Upper lobe of left lung (tissue), 6 donors: ENCODE measurements around the gene RBM12. TPM values are rescaled to one million over a fixed set of nuclear protein-coding genes. Genes with fewer than 3 reads are reported as not detected.

ENCODE experiments used
- ATAC-seq, 2 donors: fragments of 200-7000 bp; cut with Tn5 transposase; one replicate each; pipeline ENCODE4 v1.9.1; 2022; ENCODE audit warnings: mild to moderate bottlenecking in 2 of 2, moderate library complexity in 2 of 2; ENCODE audit not compliant: low FRiP score in 2 of 2
- DNase-seq, 2 donors: peaks; one replicate each; pipeline ENCODE4 v3.0.0-alpha.2; 2019 to 2020
- H3K27ac ChIP-seq, 4 donors: fragments of 200-600 bp; sonication (generic); one replicate each; pipeline ENCODE4 v1.5.1; 2016 to 2019
- H3K27me3 ChIP-seq, 4 donors: fragments of 200-600 bp; sonication (generic); one replicate each; pipeline ENCODE4 v1.5.1; 2017 to 2019
- H3K36me3 ChIP-seq, 4 donors: fragments of 200-600 bp; sonication (generic); one replicate each; pipeline ENCODE4 v1.5.1; 2016 to 2019
- H3K4me1 ChIP-seq, 4 donors: fragments of 200-600 bp; sonication (generic); one replicate each; pipeline ENCODE4 v1.5.1; 2018 to 2019
- H3K4me3 ChIP-seq, 4 donors: fragments of 200-600 bp; sonication (generic); one replicate each; pipeline ENCODE4 v1.5.1; 2017 to 2019; ENCODE audit warnings: mild to moderate bottlenecking in 2 of 4, moderate library complexity in 1 of 4
- H3K9me3 ChIP-seq, 4 donors: fragments of 200-600 bp; sonication (generic); one replicate each; pipeline ENCODE4 v1.5.1; 2018 to 2019
- CTCF ChIP-seq, 6 experiments: fragments of 450-650 bp in 4 of 6; fragments of 200-600 bp in 2 of 6; sonication (generic) in 2 of 6; IDR thresholded peaks; one replicate each; pipeline ENCODE4 v1.5.1; 2016 to 2019; ENCODE audit warnings: antibody characterized with exemption in 6 of 6
- EP300 ChIP-seq, 4 donors: sonication (generic); formaldehyde crosslinking; IDR thresholded peaks; one replicate each; pipeline ENCODE4 v1.5.1; 2017; ENCODE audit warnings: antibody characterized with exemption in 4 of 4, control low read depth in 2 of 4
- POLR2A ChIP-seq, 4 donors: fragments of 450-650 bp; IDR thresholded peaks; one replicate each; pipeline ENCODE4 v1.5.1; 2016 to 2017; ENCODE audit warnings: antibody characterized with exemption in 4 of 4, mild to moderate bottlenecking in 2 of 4
- POLR2AphosphoS5 ChIP-seq, 2 donors: sonication (generic); formaldehyde crosslinking; IDR thresholded peaks; one replicate each; pipeline ENCODE4 v1.5.1; 2017; ENCODE audit warnings: antibody characterized with exemption in 2 of 2
- WGBS, 2 donors: methylation state at CpG; one replicate each; pipeline ENCODE4 v1.1.5; 2017 to 2018; 5-methylcytosine and 5-hydroxymethylcytosine counted together
- total RNA-seq, 6 donors: library from RNA; depleted of rRNA in 4 of 6; stranded (reverse); fragments of >200 nt in 4 of 6; gene quantifications; one replicate each; pipeline versions ENCODE4 v1.1.0 to v1.2.1, GENCODE V29; 2016 to 2021
- donor health status: DM: no; HTN: no; CAD: no; lungs with moderate emphysema.
- donor health status: DM: no; HTN: yes; CAD: no; lungs with severe emphysema.

The RBM12 gene
- total RNA-seq, 6 donors from 2014 or later = 14.1 to 64.9 (median 31.4) TPM

GRCh38 chr20:35621560-35621946 is 43.1 kb downstream of the RBM12 start:
- Histone ChIP-seq H3K9me3 (no peaks in the 10 kb centered on the region), H3K27me3 (no peaks in the 10 kb centered on the region), H3K27ac (no peak overlapping the region), H3K4me3 (no peak overlapping the region), H3K4me1 (peaks cover 26 to 34% (median 31%) of the 10 kb centered on the region in 4 donors), H3K36me3 (peaks cover 8 to 30% (median 14%) of the 10 kb centered on the region in 4 donors)
- TF ChIP-seq EP300 (IDR thresholded peaks at IDR 0.05) (no peak), POLR2AphosphoS5 (IDR thresholded peaks at IDR 0.05) (no peak), CTCF (IDR thresholded peaks at IDR 0.05) (peak in 1 of 6 experiments; percentile 6), POLR2A (IDR thresholded peaks at IDR 0.05) (no peak)
- ATAC-seq (no peak), DNase-seq (no peak)
- WGBS, 2 donors = 94 to 96% methylated on average over 2 of the region's 2 CpGs

- peaks cover 2 to 24% (median 8%) of the 10 kb centered on the region in 4 donors for H3K36me3 ChIP-seq
- H3K27ac ChIP-seq = no peak overlapping the region
- ATAC-seq (no peak), DNase-seq (no peak)
- TF ChIP-seq POLR2AphosphoS5 (IDR thresholded peaks at IDR 0.05) (no peak), POLR2A (IDR thresholded peaks at IDR 0.05) (no peak), CTCF (IDR thresholded peaks at IDR 0.05) (no peak), EP300 (IDR thresholded peaks at IDR 0.05) (no peak)
- H3K27me3 ChIP-seq = no peaks in the 10 kb centered on the region
- no peaks in the 10 kb centered on the region for H3K9me3 ChIP-seq
- H3K4me3 ChIP-seq = no peak overlapping the region
- 86 to 93% methylated on average over 4 to 11 of the region's 11 CpGs for WGBS, 2 donors
- H3K4me1 ChIP-seq = peaks cover 26 to 35% (median 31%) of the 10 kb centered on the region in 4 donors
Observed at GRCh38 chr20:35620818-35621559, 43.7 kb downstream of the RBM12 start.

- Histone ChIP-seq H3K4me1 (peaks cover 32 to 43% (median 37%) of the 10 kb centered on the region in 4 donors), H3K27me3 (no peaks in the 10 kb centered on the region), H3K4me3 (peak overlapping the region; percentile 30 to 64 (median 44)), H3K27ac (peak overlapping the region in 2 of 4 donors; percentile 28 to 38), H3K36me3 (peaks cover 0 to 10% (median 0%) of the 10 kb centered on the region in 4 donors), H3K9me3 (no peaks in the 10 kb centered on the region)
- WGBS, 2 donors = 7 to 12% methylated on average over 20 to 37 of the region's 49 CpGs
- ATAC-seq (peak; percentile 39 to 61), DNase-seq (peak; percentile 83 to 91)
- TF ChIP-seq EP300 (IDR thresholded peaks at IDR 0.05) (no peak), POLR2A (IDR thresholded peaks at IDR 0.05) (peak in 1 of 4 donors; percentile 6), CTCF (IDR thresholded peaks at IDR 0.05) (peak in 5 of 6 experiments; percentile 19 to 43 (median 27)), POLR2AphosphoS5 (IDR thresholded peaks at IDR 0.05) (no peak)
Observed at GRCh38 chr20:35619196-35620095, 45.3 kb downstream of the RBM12 start.

- peak overlapping the region; percentile 30 to 65 (median 51) for H3K4me3 ChIP-seq
- no peak for TF ChIP-seq EP300 (IDR thresholded peaks at IDR 0.05)
- peaks cover 0 to 10% (median 0%) of the 10 kb centered on the region in 4 donors for H3K36me3 ChIP-seq
- no peak for ATAC-seq
- peaks cover 32 to 43% (median 37%) of the 10 kb centered on the region in 4 donors for H3K4me1 ChIP-seq
- H3K27me3 ChIP-seq = no peaks in the 10 kb centered on the region
- peak overlapping the region in 3 of 4 donors; percentile 28 to 96 (median 38) for H3K27ac ChIP-seq
- peak; percentile 40 to 74 for DNase-seq
- WGBS, 2 donors = 12 to 20% methylated on average over 25 to 28 of the region's 35 CpGs
- H3K9me3 ChIP-seq = no peaks in the 10 kb centered on the region
Observed at GRCh38 chr20:35618263-35619131, 46.2 kb downstream of the RBM12 start.
